HFFc6 (cell line): ENCODE measurements around the gene FBXO10. TPM values are rescaled to one million over a fixed set of nuclear protein-coding genes. Genes with fewer than 3 reads are reported as not detected.

ENCODE experiments used
- DNase-seq: peaks from one replicate; pipeline ENCODE4 v3.0.0-alpha.2; 2018
- H3K27ac Mint-ChIP-seq: 2 replicates; pipeline ENCODE4 v1.8.0; 2020; ENCODE audit warnings: mild to moderate bottlenecking, mixed read lengths
- H3K27me3 Mint-ChIP-seq: 2 replicates; pipeline ENCODE4 v1.8.0; 2021; ENCODE audit warnings: mild to moderate bottlenecking, moderate library complexity, mixed read lengths; ENCODE audit not compliant: insufficient read depth
- H3K36me3 Mint-ChIP-seq: 2 replicates; pipeline ENCODE4 v1.8.0; 2021; ENCODE audit warnings: low read depth, mixed read lengths
- H3K4me1 Mint-ChIP-seq: 2 replicates; pipeline ENCODE4 v1.8.0; 2020; ENCODE audit warnings: low read depth, mixed read lengths
- H3K4me3 Mint-ChIP-seq: 2 replicates; pipeline ENCODE4 v1.8.0; 2020; ENCODE audit warnings: mild to moderate bottlenecking, moderate library complexity, mixed read lengths
- H3K9me3 Mint-ChIP-seq: 2 replicates; pipeline ENCODE4 v1.8.0; 2020; ENCODE audit warnings: mild to moderate bottlenecking, mixed read lengths
- total RNA-seq, 6 experiments: library from RNA; stranded (reverse); fragmentation: NEBNext Ultra II Directional; extraction: Animal tissue kit (Norgen Biotek cat#: 25700); gene quantifications; 2 replicates in 1 of 6; 3 replicates in 5 of 6; pipeline ENCODE4 v1.2.3, GENCODE V29; 2021
- TF ChIP-seq, protein P1 (sequence below): fragments of 200-600 bp; sonication (generic); IDR thresholded peaks from 2 replicates; pipeline ENCODE4 v1.5.0; 2021; ENCODE audit warnings: antibody characterized with exemption, mild to moderate bottlenecking

The FBXO10 gene
- total RNA-seq, 6 experiments from 2014 or later: 6.0 to 8.9 (median 7.0) TPM

GRCh38 chr9:37592108-37592951, 16.1 kb upstream of the FBXO10 start, which contains the start of gene TOMM5:
Gene TOMM5, minus strand, starts transcription at chr9:37592597. Its CDS starts 65 bp downstream, at chr9:37592532.
- TF ChIP-seq, protein P1, sequence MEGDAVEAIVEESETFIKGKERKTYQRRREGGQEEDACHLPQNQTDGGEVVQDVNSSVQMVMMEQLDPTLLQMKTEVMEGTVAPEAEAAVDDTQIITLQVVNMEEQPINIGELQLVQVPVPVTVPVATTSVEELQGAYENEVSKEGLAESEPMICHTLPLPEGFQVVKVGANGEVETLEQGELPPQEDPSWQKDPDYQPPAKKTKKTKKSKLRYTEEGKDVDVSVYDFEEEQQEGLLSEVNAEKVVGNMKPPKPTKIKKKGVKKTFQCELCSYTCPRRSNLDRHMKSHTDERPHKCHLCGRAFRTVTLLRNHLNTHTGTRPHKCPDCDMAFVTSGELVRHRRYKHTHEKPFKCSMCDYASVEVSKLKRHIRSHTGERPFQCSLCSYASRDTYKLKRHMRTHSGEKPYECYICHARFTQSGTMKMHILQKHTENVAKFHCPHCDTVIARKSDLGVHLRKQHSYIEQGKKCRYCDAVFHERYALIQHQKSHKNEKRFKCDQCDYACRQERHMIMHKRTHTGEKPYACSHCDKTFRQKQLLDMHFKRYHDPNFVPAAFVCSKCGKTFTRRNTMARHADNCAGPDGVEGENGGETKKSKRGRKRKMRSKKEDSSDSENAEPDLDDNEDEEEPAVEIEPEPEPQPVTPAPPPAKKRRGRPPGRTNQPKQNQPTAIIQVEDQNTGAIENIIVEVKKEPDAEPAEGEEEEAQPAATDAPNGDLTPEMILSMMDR: no peak
- Mint-ChIP-seq H3K27me3 (no peaks in the 10 kb centered on the region), H3K4me1 (peaks cover 43% of the 10 kb centered on the region), H3K4me3 (peak within 1 kb of the TSS; percentile 99), H3K27ac (peak within 1 kb of the TSS; percentile 99), H3K36me3 (peaks cover 30% of the 10 kb centered on the region), H3K9me3 (no peaks in the 10 kb centered on the region; the same call in 1 of the 2 replicates)
- DNase-seq: peak; percentile 94

DNA sequence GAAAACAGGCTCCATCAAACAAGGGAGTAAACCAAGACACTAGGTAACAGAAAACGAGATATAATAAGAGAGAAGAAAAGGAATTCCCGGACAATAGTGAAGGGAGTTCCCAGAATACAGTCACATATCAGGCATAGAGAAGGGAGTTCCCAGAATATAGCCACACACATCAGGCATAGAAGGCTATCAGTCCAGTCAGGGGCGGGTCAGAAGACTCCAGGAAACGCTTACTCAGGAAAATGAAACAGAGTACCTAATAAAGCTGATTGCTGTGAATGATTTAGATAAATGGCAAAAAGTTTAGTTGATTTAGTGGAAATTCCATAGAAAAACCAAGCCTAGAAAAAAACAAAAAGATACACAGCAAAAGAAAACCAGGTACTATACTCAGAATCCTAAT, 11.3 kb upstream of the FBXO10 start:
- peaks cover 41% of the 10 kb centered on the region for H3K36me3 Mint-ChIP-seq
- H3K9me3 Mint-ChIP-seq: no peaks in the 10 kb centered on the region; the same call in 1 of the 2 replicates
- TF ChIP-seq, protein P1: no peak
- H3K27ac Mint-ChIP-seq: no peak overlapping the region
- H3K4me1 Mint-ChIP-seq: peaks cover 21% of the 10 kb centered on the region
- no peaks in the 10 kb centered on the region; the same call in 1 of the 2 replicates for H3K27me3 Mint-ChIP-seq
- DNase-seq: no peak
- no peak overlapping the region for H3K4me3 Mint-ChIP-seq

DNA sequence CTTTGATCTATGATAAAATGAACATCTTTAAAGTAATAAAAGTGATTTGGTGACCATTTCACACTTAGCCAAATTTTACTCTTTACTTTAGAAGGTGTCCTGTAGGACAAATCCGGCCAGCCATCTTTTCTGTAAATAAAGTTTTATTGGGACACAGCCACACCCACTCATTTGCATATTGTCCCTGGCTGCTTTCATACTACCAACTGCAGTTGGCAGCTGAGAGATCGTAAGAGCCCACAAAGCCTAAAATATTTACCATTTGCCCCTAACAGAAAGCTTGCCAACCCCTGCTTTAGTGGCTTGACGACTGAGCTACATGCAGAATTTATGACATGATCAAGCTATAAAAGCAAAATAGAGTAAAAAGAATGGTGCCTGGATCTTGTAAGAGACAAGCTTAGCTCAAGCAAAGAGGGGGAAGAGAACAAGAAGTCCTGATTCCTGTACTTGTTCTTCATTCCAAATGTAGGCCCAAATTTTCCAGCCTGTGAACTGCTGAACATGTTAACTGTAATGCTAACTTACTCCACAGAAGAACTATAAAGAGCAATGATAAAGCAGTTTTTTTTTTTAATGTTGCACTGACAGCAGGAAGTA, 7.4 kb upstream of the FBXO10 start:
- Mint-ChIP-seq H3K27me3 (no peaks in the 10 kb centered on the region; the same call in 1 of the 2 replicates), H3K27ac (no peak overlapping the region), H3K9me3 (no peaks in the 10 kb centered on the region), H3K4me3 (no peak overlapping the region), H3K36me3 (peaks cover 19% of the 10 kb centered on the region; the same call in 1 of the 2 replicates), H3K4me1 (no peaks in the 10 kb centered on the region)
- TF ChIP-seq, protein P1: no peak
- DNase-seq: no peak

- Mint-ChIP-seq H3K27ac (peak overlapping the region; percentile 27; the same call in 1 of the 2 replicates), H3K9me3 (no peaks in the 10 kb centered on the region)
These were observed 6.5 kb upstream of the FBXO10 start for GRCh38 chr9:37582548-37583157.

DNA sequence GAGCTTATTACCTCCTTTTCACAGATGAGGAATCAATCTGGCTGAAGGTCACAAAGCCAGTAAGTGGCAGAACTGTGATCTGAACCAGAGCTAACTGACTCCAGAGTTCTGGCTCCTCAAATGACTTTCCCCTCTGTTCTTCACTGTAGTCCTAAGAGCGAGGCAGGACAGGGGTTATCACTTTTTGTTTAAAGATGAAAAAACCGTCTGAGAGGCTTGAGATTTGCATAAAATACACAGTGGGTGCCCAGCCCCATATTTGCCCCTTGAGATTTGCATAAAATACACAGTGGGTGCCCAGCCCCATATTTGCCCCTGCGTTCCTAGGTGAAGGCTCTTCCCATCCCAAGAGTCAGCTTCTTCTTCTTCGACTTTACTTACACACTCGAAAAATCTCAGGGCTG, 667 bp downstream of the FBXO10 start:
- Mint-ChIP-seq H3K4me3 (peak overlapping the region; percentile 91), H3K4me1 (peaks cover 39% of the 10 kb centered on the region), H3K36me3 (no peaks in the 10 kb centered on the region), H3K27ac (peak overlapping the region; percentile 58), H3K9me3 (no peaks in the 10 kb centered on the region), H3K27me3 (no peaks in the 10 kb centered on the region)
- no peak for DNase-seq
- TF ChIP-seq, protein P1: no peak

More at GRCh38 chr9:37582548-37583157, 6.5 kb upstream of the FBXO10 start:
- TF ChIP-seq, protein P1: peak; percentile 87
- no peak overlapping the region for H3K4me3 Mint-ChIP-seq
- peak; percentile 63 for DNase-seq
- H3K27me3 Mint-ChIP-seq: no peaks in the 10 kb centered on the region; the same call in 1 of the 2 replicates
- H3K36me3 Mint-ChIP-seq: peaks cover 15% of the 10 kb centered on the region; the same call in 1 of the 2 replicates
- H3K4me1 Mint-ChIP-seq: no peaks in the 10 kb centered on the region
